Right ventricle myocardium superior (tissue), 1 donor: ENCODE measurements around the gene LPP. TPM values are rescaled to one million over a fixed set of nuclear protein-coding genes. Genes with fewer than 3 reads are reported as not detected.

Source experiments
- ATAC-seq: fragments of 200-7000 bp; cut with Tn5 transposase; one replicate; pipeline ENCODE4 v1.9.1; 2020; ENCODE audit warnings: mild to moderate bottlenecking; ENCODE audit not compliant: poor library complexity
- DNase-seq: peaks from one replicate; pipeline ENCODE4 v3.0.0-alpha.2; 2020
- intact Hi-C: fragments of 100-400 bp; cut with DNase I; formaldehyde crosslinking; loops from one replicate; pipeline ENCODE4 v1.11.2; 2022
- total RNA-seq: library from RNA; stranded (reverse); fragmentation: NEBNext Ultra II Directional; extraction: Animal tissue kit (Norgen Biotek cat#: 25700); gene quantifications from one replicate; pipeline ENCODE4 v1.2.1, GENCODE V29; 2021
- donor health status: DM: no; HTN: yes; CAD: no; lungs with severe emphysema.

The LPP gene
- total RNA-seq, 1 donor from 2014 or later: 92.9 TPM

DNA sequence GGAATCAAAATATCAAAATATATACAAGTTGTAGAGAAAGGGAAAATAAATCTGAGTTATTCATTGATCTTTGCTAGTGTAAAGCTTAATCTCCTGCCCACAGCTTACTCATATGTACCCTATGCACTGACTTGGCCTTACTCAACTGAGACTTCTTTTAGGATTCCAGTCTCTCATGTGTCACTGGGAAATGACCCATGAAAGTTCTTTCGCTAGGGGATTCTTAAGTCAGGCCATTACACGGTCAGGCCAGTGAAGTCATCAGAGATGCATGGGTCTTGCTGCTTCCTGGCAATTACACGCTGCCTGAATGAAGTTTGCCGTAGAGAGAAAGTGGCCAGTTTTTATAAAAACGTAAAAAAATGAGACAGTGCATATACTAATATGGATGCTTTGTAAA lies 20.7 kb upstream of the LPP start:
- ATAC-seq: no peak
- intact Hi-C loops: no loop called here

DNA sequence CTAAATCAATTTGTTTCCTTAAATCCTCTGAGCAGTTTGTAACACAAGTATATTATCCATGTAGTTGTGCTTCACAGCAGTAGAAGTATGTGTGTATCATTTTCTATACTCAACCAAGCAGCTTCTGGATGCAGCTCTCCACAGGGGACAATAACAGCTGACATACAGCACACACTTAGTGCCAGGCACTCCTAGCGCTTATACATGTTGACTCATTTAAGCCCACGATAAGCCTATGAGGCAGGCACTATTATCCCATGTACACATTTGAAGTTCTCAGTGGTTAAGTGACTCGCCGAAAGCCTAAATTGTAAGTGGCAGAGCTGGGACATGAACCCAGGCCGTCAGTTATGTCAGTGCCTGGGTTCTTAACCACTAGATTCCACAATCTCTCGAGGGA lies 20.3 kb upstream of the LPP start:
- ATAC-seq: no peak
- DNase-seq: no peak
- intact Hi-C loops: no loop called here

More for the DNA sequence above, 20.7 kb upstream of the LPP start:
- no peak for DNase-seq

DNA sequence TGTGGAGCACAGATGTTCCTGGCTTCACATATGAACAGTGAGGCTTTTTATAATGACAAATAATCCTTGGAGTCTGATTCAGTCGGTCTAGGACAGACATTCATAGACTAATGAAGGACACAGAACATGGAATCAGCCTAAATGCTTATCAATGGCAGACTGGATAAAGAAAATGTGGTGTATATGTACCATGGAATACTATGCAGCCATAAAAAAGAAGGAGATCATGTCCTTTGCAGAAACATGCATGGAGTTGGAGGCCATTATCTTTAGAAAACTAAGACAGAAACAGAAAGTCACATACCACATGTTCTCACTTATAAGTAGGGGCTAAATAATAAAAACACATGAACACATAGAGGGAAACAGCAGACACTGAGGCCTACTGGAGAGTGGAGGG lies 19.9 kb upstream of the LPP start:
- intact Hi-C loops: no loop called here
- DNase-seq: no peak
- ATAC-seq: no peak

DNA sequence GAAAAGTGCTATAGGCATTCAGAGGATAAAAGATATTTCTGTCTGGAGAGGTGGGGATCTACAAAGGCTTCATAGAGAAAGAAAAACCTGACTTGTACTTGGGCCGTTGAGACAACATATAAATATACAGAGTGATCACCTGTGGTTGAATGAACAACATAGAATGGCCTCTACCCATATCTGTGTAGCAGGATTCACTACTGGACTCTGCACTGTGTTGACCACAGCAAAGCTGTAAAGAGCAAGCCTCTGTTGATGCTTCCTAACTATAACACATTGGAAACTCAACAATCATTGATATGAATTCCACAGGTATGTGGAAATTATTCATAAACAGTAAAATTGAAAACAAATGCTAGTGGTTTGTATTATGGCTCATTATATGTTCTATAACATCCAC lies 19.1 kb upstream of the LPP start:
- ATAC-seq: no peak
- intact Hi-C loops: no loop called here
- DNase-seq: no peak

DNA sequence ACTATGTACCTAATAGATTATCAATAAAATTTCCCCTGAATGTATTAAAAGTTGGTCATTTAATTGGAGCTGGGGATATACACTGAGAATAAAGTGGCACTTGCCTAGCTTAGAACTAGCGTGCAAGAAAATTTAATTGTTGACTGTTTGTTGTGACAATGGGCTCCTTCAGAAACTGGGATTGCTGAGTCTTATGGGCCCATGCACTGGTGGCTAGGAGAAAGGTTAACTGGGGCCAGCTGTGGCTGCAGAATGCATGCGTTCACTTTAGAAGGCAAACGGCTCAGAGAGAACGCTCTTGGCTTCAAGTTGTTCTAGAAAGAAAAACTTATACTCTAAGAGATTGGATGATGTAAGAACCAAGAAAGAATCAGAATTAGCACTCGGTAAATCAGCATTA lies 18.7 kb upstream of the LPP start:
- ATAC-seq (no peak), DNase-seq (no peak)
- intact Hi-C loops: no loop called here

DNA sequence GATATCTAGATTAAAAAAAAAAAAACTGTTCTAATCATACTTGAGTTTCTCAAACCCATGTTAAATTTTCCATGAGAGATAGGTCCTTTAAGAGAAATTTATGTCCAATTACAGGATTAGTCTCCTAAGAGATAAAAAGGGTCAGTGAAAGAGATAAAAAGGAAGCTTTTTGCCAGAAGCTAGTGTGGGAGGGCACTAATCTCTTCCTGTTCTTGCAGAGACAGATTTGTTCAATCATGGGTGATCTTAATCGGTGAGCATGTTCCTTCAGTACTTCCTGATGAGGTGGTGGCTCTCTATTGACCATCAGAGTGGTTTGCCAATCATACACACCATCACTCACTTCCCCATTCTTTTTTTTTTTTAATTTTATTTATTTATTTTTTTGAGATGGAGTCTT lies 16.9 kb upstream of the LPP start:
- DNase-seq (no peak), ATAC-seq (no peak)
- intact Hi-C loops: no loop called here

DNA sequence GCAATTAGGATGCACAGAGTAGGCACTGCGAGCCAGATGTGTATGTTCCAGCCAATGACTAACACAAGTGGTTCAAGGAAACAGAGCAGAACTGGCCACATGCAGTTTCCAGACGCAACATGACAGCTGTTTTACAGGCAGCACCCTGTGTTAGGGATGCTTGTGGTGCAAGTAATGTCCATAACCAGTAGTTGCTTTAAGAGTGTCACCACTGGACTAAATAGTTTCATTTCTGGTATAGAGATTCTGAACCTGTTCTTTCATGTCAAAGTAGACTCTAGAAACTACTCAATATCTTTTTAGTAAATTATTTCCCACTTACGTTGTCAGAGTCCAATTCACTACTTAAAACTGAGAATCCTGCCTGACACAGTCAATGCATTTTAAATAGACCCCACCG lies 14.5 kb upstream of the LPP start:
- intact Hi-C loops: no loop called here
- no peak for DNase-seq

DNA sequence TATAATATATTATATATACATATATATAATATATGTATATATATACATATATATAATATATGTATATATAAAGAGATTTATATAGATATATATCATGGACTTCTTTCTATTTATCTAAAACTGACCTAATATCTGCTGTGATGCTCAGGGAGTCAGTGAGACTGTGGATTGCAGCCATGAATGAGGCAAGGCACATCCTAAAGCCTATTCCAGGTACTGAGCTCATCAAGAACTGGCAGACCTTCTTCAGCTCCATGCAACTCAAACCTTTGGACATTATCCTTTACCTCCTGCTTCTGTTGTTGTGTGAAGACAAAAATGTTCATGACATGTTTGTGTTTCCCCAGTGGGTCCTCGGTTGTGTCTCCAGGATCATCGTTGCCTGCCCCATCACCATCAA lies 7.7 kb upstream of the LPP start:
- no peak for DNase-seq
- no peak for ATAC-seq
- intact Hi-C loops: no loop called here

More for the DNA sequence above, 14.5 kb upstream of the LPP start:
- no peak for ATAC-seq

DNA sequence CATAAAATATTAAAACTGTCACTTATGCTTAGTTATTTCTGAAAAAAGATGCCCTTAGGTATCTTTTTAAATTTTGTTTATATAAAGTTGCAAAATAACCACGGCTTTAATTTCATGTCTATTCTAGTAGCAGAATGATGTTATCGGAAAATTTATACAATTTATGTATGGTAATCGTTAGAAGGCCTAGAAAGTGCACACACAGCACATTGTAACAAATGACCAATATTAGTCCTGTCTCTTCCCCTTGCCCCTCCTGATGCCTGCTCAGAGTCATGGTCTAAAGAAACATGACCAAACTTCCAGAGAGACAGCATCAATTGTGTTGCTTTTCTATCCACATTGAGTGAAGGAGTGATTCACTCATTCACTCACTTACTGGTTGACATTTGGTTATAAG lies 6.2 kb upstream of the LPP start:
- intact Hi-C loops: no loop called here
- no peak for DNase-seq
- ATAC-seq: no peak

DNA sequence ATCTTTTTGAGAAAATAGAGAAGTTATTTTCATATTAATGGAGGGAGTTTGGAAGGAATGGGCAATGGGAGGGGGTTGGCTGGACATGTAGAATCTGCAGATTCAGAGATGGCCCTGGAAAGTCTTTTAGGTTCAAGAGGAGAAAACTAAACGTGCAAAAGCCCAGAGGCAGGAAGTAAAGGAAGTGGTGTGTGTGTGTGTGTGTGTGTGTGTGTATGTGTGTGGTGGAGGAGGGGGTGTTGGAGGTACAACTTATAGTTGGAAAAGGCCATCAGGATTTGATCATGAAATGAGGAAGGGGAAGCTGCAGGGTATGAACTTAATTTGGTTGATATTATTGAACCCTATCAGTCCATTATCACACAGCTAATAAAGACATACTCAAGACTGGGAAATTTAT lies 5.6 kb upstream of the LPP start:
- ATAC-seq (no peak), DNase-seq (no peak)
- intact Hi-C loops: no loop called here

DNA sequence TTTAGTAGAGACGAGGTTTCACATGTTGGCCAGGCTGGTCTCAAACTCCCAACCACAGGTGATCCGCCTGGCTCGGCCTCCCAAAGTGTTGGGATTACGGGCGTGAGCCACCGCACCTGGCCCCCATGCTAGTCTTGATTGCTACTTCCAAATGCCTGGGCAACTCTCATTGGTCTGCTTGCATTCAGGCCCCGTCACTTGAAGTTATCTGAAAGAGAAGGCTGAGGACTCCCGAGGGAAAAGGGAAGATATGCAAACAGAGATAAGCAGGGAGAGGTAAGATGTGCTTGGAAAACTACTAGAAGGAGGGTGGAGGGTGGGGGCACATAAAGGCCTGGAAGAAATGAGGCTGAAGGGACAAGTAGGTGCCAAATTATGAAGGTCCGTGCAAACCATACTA lies 4.4 kb upstream of the LPP start:
- no peak for ATAC-seq
- intact Hi-C loops: no loop called here
- DNase-seq: no peak

DNA sequence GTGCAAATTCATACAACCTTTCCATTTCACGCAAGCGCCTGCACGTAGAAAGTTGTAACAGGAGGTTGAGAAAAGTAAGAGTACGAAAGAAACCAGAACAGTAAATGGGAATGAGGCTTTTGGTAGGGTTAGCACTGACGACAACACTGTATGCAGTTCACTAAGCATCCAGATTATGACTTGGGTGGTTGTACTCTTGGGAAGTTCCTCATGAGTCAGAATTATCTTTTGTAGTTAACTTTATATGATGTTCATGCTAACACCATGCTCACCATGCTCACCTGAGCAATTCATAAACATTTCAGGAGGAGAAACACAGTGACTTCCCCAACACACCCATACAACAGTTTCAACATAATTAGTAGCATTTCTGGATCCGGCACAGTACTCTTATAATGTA lies 3.0 kb upstream of the LPP start:
- intact Hi-C loops: loop anchor here (10.0 kb wide), 3 partner anchors 96 to 794 kb away; no protein-coding TSS in a partner anchor
- ATAC-seq: no peak

DNA sequence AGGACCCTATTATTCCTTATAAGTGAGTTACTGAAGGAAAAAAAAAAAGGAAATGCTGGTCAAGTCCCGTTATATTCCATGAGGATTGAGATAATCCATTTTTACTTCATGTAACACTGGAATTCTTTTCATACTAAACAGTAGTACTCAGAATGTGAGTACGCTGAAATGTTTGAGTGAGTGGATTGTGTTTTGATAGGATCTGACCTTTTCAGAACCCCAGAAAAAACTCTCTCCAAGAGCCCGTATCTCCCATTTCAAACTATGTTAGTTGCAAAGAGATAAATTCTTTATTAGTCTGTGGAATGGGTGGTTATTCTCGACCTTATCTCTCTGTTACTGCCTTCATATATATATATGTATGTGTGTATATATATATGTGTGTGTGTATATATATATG lies 2.5 kb upstream of the LPP start:
- intact Hi-C loops: loop anchor here (10.0 kb wide), 3 partner anchors 97 to 793 kb away; no protein-coding TSS in a partner anchor
- DNase-seq: no peak
- ATAC-seq: no peak

More for the DNA sequence above, 3.0 kb upstream of the LPP start:
- DNase-seq: no peak

DNA sequence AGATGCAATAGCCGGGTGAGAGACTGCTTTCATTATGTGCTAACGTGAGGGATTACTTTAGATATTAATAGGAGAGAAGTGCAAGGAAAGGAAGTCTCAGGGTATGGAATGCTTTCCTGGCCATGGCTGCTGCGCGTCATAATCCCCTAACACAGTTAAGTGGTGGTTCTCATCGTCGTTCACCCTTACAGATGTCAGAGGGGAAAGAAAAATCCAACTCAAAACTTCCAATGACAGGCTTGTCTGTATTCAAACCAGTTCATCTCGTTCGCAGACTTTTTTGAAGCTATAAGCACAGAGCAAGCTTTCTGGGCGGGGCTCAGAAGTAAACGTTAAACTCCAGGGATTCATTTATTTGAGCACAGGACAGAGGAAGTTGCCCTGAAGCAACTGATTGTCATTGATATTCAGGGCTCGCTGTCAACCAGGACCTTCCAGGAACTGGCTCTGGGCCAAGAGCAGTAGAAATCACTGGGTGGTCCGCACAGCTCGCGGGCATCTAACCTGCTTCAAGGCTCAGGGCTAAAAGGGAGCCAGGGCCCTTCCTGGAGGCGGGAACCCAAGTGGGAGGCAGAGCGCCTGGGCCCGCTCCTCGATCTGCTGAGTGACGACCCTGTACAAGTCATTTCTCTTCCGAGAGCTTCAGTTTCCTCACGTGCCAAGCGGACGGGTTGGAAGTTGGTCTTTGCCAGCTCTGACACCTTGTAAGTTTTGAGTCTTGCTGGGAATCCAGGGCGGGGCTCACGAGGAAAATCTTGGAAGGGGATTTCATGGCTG lies 1.1 kb upstream of the LPP start:
- DNase-seq: peak; percentile 68
- ATAC-seq: peak; percentile 28
- intact Hi-C loops: loop anchor here (10.0 kb wide), 3 partner anchors 98 to 792 kb away; no protein-coding TSS in a partner anchor

DNA sequence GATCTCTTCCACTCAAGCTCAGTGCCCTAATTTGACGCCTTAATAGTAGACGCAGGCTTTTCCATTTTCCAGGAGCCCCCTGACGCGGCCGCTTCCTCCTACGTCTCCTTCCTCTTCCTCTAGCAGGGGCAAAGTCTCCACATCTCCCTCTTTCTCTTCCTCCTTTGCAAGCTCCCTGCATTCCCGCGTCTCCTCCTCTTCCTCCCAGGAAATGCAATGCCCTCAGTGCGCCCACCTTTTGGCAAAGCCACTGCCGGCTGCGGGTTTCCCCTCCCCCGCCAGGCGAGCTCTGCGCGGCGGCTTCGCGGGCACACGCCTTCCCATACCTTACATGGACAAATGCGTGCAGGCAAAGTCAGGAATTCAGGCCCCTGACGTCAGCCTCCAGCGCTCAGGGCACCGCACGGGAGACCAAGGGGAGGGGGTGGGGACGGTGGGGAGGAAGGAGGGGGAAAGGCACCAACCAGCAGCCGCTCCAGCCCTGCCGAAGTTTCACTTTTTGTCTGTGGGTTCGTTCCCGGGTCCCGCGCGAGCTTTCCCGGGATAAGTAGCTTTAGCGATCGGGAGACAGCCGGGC lies 432 bp upstream of the LPP start:
- intact Hi-C loops: loop anchor here (10.0 kb wide), 3 partner anchors 99 to 791 kb away; no protein-coding TSS in a partner anchor
- peak; percentile 79 for ATAC-seq
- DNase-seq: peak; percentile 84

DNA sequence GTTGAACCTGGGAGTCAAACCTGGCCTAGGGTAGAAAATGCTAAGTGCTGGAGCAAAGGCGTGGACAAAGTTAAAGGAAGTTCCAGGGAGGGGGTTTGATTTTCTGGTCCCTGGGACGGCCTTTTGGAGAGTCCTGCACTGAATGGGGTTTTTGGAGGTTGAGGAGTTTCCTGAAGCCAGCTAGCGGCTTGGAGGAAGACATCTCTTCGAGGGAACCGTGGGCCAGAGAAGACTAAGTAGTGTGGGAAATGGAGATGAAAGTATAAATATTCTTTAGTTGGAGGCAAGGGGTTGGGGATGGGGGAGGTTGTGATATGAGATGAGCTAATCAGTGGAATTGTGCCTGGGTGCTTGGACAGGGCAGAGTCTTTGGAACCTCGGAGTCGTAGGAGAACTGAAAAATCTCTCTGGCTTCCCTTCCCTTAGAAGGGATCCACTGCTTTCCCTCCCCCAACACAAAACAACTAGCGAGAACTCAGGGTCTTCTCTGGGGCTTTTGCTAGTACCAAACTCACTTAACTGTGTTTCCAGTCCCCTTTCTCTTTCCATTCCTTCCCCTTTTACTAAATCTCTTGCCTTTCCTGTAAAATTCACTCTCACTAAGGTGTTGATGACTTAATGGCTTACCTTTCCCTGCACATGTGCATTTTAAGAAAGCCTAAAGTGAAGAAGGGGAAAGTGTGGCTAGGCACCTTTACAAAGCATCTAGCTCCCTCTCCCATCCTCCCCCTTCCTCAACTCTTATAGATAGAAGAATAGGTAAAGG lies 1.0 kb downstream of the LPP start:
- ATAC-seq: no peak
- no peak for DNase-seq
- intact Hi-C loops: loop anchor here (5.0 to 10.0 kb wide), 4 partner anchors 100 to 790 kb away; no protein-coding TSS in a partner anchor

DNA sequence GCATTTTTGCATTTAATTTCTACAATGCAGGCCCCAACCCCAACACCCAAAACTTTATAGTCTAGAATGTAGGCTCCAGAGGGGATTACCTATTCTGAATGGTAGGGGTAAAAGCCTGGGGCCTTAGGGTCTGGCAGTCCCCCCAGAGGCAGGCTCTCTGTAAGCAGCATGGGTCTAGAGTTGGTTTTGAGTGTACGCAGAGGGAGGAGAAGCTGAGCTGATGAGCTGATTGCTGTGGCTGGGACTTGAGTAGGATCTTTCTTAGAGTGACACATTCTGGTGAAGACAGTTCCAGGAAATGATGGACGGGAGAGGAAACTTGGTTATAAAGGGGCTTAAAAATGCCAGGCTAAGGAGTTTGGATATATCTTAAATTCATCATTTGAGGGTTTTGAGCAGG lies 2.1 kb downstream of the LPP start:
- DNase-seq (no peak), ATAC-seq (no peak)
- intact Hi-C loops: loop anchor here (5.0 to 10.0 kb wide), 4 partner anchors 101 to 789 kb away; no protein-coding TSS in a partner anchor

DNA sequence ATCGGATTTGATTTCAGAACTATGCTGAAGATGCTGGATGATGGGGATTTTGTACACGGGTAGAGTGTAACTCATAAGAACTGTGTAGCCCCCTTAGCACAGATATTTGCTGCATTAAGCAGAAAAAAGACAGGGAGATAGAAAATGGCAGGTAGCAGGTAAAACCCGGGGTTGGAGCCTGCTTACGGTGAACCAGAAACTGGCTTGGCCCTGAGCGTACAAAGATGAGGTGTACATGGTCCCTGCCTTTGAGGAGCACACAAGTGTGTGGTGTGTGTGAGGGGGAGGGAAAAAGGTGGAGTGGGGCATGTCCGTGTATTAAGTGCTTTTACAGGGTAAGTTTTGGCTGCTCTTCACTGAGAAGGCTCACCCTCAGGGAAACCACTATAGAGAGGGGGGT lies 3.5 kb downstream of the LPP start:
- ATAC-seq (no peak), DNase-seq (no peak)
- intact Hi-C loops: loop anchor here (5.0 to 10.0 kb wide), 4 partner anchors 103 to 787 kb away; no protein-coding TSS in a partner anchor

DNA sequence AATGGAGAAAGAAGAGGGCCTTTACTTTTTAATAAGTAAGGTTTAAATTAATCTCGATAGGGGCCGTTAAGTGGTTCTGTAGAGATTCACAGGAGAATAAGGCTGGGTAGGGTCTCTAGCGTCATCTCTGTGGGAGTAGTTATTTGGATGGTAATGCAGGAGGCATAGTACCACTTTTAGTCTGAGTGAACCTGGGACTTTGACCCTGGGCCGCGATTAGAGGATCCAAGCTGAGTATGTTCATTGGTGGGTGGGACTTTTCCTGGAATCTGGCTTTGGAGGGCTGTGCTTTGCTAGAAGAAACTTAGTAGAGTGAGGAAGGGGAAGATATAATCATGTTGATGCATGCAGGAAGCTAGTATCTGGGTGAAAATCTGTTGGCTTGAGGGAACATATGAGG lies 4.0 kb downstream of the LPP start:
- DNase-seq: no peak
- intact Hi-C loops: loop anchor here (5.0 to 10.0 kb wide), 4 partner anchors 103 to 787 kb away; no protein-coding TSS in a partner anchor
- no peak for ATAC-seq
